Iris pigment epithelial cell (primary cell): ENCODE data around the gene HCFC2.
A peak's percentile ranks its signal among the peaks of the same experiment; 100 is the strongest.

Experiments used
- DNase-seq: peaks from one replicate; pipeline ENCODE4 v3.0.0-alpha.2; 2011; ENCODE audit warnings: low read depth

Gene HCFC2

GRCh38 chr12:104121001-104121400 is 56.7 kb downstream of the HCFC2 start:
- peak; percentile 81 for DNase-seq

GRCh38 chr12:104122298-104122697 is 58.0 kb downstream of the HCFC2 start:
- no peak for DNase-seq

GRCh38 chr12:104126548-104126947 is 62.2 kb downstream of the HCFC2 start:
- DNase-seq: no peak

GRCh38 chr12:104130760-104131159 is 66.4 kb downstream of the HCFC2 start:
- DNase-seq: peak; percentile 45

- no peak for DNase-seq
Measured at GRCh38 chr12:104131609-104132008, 67.3 kb downstream of the HCFC2 start.

- no peak for DNase-seq
Measured at GRCh38 chr12:104132351-104132956, 68.1 kb downstream of the HCFC2 start.

GRCh38 chr12:104133321-104133720 is 69.0 kb downstream of the HCFC2 start:
- no peak for DNase-seq

GRCh38 chr12:104133866-104134265 is 69.5 kb downstream of the HCFC2 start:
- no peak for DNase-seq

- DNase-seq: no peak
Measured at GRCh38 chr12:104134882-104135281, 70.6 kb downstream of the HCFC2 start.

- DNase-seq: no peak
Measured at GRCh38 chr12:104136577-104136976, 72.2 kb downstream of the HCFC2 start.

GRCh38 chr12:104137001-104137901 is 72.9 kb downstream of the HCFC2 start:
- peak; percentile 69 for DNase-seq

GRCh38 chr12:104137902-104138796 is 73.8 kb downstream of the HCFC2 start, which contains the start of gene NFYB:
NFYB (minus strand) TSS chr12:104138210; CDS start chr12:104135453, 2,757 bp downstream.
- DNase-seq: peak; percentile 98

- DNase-seq: no peak
Measured at GRCh38 chr12:104138797-104139152, 74.4 kb downstream of the HCFC2 start.

- DNase-seq: no peak
Measured at GRCh38 chr12:104142543-104142942, 78.2 kb downstream of the HCFC2 start.

GRCh38 chr12:104143002-104143401 is 78.7 kb downstream of the HCFC2 start:
- no peak for DNase-seq

GRCh38 chr12:104143918-104144317 is 79.6 kb downstream of the HCFC2 start:
- DNase-seq: no peak

GRCh38 chr12:104147346-104147745 is 83.0 kb downstream of the HCFC2 start:
- no peak for DNase-seq

- no peak for DNase-seq
Measured at GRCh38 chr12:104150416-104150815, 86.1 kb downstream of the HCFC2 start.

GRCh38 chr12:104152685-104153241 is 88.4 kb downstream of the HCFC2 start:
- no peak for DNase-seq

GRCh38 chr12:104154286-104154685 is 90.0 kb downstream of the HCFC2 start:
- no peak for DNase-seq

GRCh38 chr12:104154806-104155205 is 90.5 kb downstream of the HCFC2 start:
- DNase-seq: no peak
